HepG2 (cell line): ENCODE results near the gene TBXA2R. TPM values are rescaled to one million over a fixed set of nuclear protein-coding genes. Genes with fewer than 3 reads are reported as not detected.

Experiments used
- HOXA9 ChIP-seq: sonication (generic); formaldehyde crosslinking; IDR thresholded peaks from 2 replicates; pipeline ENCODE4 v1.8.1; 2022; ENCODE audit warnings: missing genetic modification reagents, mild to moderate bottlenecking, moderate library complexity, borderline replicate concordance
- KLF15 ChIP-seq: sonication (generic); formaldehyde crosslinking; IDR thresholded peaks from 2 replicates; pipeline ENCODE4 v1.8.1; 2023; ENCODE audit warnings: borderline replicate concordance, mild to moderate bottlenecking, inconsistent platforms, missing genetic modification reagents, mixed read lengths
- RELA ChIP-seq: sonication (generic); formaldehyde crosslinking; IDR thresholded peaks from 2 replicates; pipeline ENCODE4 v1.4.0; 2020; ENCODE audit warnings: missing genetic modification reagents
- YEATS4 ChIP-seq: sonication (generic); formaldehyde crosslinking; IDR thresholded peaks from 2 replicates; pipeline ENCODE4 v1.4.0; 2020; ENCODE audit warnings: missing genetic modification reagents, borderline replicate concordance
- ZNF335 ChIP-seq: sonication (generic); formaldehyde crosslinking; IDR thresholded peaks from 2 replicates; pipeline ENCODE4 v1.4.0; 2020; ENCODE audit warnings: missing genetic modification reagents
- ZNF367 ChIP-seq: sonication (generic); formaldehyde crosslinking; IDR thresholded peaks from 2 replicates; pipeline ENCODE4 v1.4.0; 2020; ENCODE audit warnings: missing genetic modification reagents, borderline replicate concordance
- ZNF432 ChIP-seq: sonication (generic); formaldehyde crosslinking; IDR thresholded peaks from 2 replicates; pipeline ENCODE4 v1.5.0; 2020; ENCODE audit warnings: missing genetic modification reagents, mild to moderate bottlenecking, borderline replicate concordance
- ZNF496 ChIP-seq: sonication (generic); formaldehyde crosslinking; IDR thresholded peaks from 2 replicates; pipeline ENCODE4 v1.8.1; 2023; ENCODE audit warnings: mild to moderate bottlenecking, moderate library complexity, missing genetic modification reagents; ENCODE audit not compliant: insufficient replicate concordance
- polyA plus RNA-seq, 8 experiments: library from polyadenylated mRNA; depleted of rRNA in 3 of 8; stranded (reverse) in 7 of 8; unstranded in 1 of 8; fragments of >200 nt; fragmentation: Illumina TruSeq in 4 of 8; extraction: Trizol in 4 of 8; gene quantifications; 2 replicates each; pipeline versions ENCODE4 v1.2.1 to v1.2.3, GENCODE V29; 2011 to 2016; ENCODE audit warnings: low read depth in 4 of 8, missing spikeins in 1 of 8, mixed read lengths in 1 of 8; ENCODE audit not compliant: insufficient read depth in 1 of 8
- total RNA-seq, 5 experiments: library from RNA; depleted of rRNA; stranded (reverse); fragments of >200 nt; fragmentation: Illumina TruSeq; extraction: Trizol; gene quantifications; 2 replicates each; pipeline ENCODE4 v1.2.3, GENCODE V29; 2016; ENCODE audit warnings: low read depth in 1 of 5
- TF ChIP-seq, protein P1 (sequence below): IDR thresholded peaks from 2 replicates; pipeline ENCODE4 v1.6.1; 2016; ENCODE audit warnings: low read depth
- TF ChIP-seq, protein P2 (sequence below): IDR thresholded peaks from 2 replicates; pipeline ENCODE4 v1.4.0; 2020; ENCODE audit warnings: mild to moderate bottlenecking, missing genetic modification reagents
- TF ChIP-seq, protein P3 (sequence below): sonication (generic); formaldehyde crosslinking; IDR thresholded peaks from 2 replicates; pipeline ENCODE4 v1.5.0; 2020; ENCODE audit warnings: mild to moderate bottlenecking, missing genetic modification reagents, borderline replicate concordance
- TF ChIP-seq, protein P4 (sequence below): sonication (generic); formaldehyde crosslinking; IDR thresholded peaks from 2 replicates; pipeline ENCODE4 v1.4.0; 2020; ENCODE audit warnings: missing genetic modification reagents
- TF ChIP-seq, protein P5 (sequence below): sonication (generic); formaldehyde crosslinking; IDR thresholded peaks from 2 replicates; pipeline ENCODE4 v1.9.0; 2022; ENCODE audit warnings: missing genetic modification reagents, mild to moderate bottlenecking, borderline replicate concordance

The TBXA2R gene
- total and polyA plus RNA-seq, 2 of the 13 experiments (the other 11 are each of a cell fraction or from before 2014, with no cell fraction given), result 0.09 TPM; not detected in 1

DNA sequence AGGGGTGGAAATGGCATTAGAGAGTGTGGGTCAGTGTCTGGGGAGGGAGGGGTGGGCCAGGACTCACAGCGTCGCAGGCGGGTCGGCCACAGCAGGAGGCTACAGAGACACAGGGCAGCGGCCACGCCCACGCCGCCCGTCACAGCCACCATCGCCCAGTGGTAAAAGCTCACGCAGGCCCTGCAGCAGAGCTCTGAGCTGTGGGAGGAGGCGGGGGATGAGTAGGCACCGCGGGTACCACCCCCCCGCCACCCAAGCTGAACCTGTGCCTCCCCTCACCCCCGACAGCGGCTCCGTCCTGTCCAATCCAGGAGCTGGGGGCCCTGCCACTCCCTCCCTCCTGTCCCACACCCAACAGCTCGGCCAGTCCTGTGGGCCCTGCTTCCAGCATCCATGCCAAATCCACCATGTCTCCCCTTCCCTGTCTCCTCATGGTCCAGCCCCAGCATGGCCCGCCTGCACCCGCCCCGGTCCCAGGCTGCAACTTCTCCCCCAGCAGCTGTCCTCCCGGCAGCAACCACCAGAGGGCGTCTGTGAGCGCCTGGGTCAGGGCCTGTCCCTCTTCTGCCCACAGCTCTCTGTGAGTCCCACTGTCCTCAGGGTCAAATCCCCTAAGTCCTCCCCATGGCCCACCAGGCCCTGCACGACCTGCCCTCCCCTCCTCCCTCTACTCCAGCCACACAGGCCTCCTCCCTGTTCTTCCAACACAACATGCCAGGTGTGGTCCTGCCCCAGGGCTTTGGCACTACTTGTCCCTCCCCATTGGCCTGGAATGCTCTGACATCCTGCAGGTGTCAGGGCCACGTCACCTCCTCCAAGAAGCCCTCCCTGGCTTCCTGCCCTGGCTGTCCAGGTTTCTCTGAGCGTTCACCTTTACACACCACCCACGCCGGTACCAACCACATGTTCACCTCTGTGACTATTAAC lies 61.7 kb downstream of the TBXA2R start (continued):
- TF ChIP-seq ZNF496 (CRISPR knock-in tag) (no peak), KLF15 (CRISPR knock-in tag) (no peak), ZNF367 (no peak), ZNF335 (peak; percentile 60; the same call in 1 of the 2 replicates), HOXA9 (CRISPR knock-in tag) (no peak), RELA (0 out of 2 replicates have a peak, but pooled peaks have one; percentile 28), YEATS4 (CRISPR knock-in tag) (no peak), ZNF432 (CRISPR knock-in tag) (no peak)
- TF ChIP-seq, protein P1, sequence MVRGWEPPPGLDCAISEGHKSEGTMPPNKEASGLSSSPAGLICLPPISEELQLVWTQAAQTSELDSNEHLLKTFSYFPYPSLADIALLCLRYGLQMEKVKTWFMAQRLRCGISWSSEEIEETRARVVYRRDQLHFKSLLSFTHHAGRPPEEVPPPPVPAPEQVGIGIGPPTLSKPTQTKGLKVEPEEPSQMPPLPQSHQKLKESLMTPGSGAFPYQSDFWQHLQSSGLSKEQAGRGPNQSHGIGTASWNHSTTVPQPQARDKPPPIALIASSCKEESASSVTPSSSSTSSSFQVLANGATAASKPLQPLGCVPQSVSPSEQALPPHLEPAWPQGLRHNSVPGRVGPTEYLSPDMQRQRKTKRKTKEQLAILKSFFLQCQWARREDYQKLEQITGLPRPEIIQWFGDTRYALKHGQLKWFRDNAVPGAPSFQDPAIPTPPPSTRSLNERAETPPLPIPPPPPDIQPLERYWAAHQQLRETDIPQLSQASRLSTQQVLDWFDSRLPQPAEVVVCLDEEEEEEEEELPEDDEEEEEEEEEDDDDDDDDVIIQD (CRISPR knock-in tag), result no peak
- TF ChIP-seq, protein P2, sequence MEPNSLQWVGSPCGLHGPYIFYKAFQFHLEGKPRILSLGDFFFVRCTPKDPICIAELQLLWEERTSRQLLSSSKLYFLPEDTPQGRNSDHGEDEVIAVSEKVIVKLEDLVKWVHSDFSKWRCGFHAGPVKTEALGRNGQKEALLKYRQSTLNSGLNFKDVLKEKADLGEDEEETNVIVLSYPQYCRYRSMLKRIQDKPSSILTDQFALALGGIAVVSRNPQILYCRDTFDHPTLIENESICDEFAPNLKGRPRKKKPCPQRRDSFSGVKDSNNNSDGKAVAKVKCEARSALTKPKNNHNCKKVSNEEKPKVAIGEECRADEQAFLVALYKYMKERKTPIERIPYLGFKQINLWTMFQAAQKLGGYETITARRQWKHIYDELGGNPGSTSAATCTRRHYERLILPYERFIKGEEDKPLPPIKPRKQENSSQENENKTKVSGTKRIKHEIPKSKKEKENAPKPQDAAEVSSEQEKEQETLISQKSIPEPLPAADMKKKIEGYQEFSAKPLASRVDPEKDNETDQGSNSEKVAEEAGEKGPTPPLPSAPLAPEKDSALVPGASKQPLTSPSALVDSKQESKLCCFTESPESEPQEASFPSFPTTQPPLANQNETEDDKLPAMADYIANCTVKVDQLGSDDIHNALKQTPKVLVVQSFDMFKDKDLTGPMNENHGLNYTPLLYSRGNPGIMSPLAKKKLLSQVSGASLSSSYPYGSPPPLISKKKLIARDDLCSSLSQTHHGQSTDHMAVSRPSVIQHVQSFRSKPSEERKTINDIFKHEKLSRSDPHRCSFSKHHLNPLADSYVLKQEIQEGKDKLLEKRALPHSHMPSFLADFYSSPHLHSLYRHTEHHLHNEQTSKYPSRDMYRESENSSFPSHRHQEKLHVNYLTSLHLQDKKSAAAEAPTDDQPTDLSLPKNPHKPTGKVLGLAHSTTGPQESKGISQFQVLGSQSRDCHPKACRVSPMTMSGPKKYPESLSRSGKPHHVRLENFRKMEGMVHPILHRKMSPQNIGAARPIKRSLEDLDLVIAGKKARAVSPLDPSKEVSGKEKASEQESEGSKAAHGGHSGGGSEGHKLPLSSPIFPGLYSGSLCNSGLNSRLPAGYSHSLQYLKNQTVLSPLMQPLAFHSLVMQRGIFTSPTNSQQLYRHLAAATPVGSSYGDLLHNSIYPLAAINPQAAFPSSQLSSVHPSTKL, result no peak
- TF ChIP-seq, protein P3, sequence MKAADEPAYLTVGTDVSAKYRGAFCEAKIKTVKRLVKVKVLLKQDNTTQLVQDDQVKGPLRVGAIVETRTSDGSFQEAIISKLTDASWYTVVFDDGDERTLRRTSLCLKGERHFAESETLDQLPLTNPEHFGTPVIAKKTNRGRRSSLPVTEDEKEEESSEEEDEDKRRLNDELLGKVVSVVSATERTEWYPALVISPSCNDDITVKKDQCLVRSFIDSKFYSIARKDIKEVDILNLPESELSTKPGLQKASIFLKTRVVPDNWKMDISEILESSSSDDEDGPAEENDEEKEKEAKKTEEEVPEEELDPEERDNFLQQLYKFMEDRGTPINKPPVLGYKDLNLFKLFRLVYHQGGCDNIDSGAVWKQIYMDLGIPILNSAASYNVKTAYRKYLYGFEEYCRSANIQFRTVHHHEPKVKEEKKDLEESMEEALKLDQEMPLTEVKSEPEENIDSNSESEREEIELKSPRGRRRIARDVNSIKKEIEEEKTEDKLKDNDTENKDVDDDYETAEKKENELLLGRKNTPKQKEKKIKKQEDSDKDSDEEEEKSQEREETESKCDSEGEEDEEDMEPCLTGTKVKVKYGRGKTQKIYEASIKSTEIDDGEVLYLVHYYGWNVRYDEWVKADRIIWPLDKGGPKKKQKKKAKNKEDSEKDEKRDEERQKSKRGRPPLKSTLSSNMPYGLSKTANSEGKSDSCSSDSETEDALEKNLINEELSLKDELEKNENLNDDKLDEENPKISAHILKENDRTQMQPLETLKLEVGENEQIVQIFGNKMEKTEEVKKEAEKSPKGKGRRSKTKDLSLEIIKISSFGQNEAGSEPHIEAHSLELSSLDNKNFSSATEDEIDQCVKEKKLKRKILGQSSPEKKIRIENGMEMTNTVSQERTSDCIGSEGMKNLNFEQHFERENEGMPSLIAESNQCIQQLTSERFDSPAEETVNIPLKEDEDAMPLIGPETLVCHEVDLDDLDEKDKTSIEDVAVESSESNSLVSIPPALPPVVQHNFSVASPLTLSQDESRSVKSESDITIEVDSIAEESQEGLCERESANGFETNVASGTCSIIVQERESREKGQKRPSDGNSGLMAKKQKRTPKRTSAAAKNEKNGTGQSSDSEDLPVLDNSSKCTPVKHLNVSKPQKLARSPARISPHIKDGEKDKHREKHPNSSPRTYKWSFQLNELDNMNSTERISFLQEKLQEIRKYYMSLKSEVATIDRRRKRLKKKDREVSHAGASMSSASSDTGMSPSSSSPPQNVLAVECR (CRISPR knock-in tag), result no peak
- TF ChIP-seq, protein P4, sequence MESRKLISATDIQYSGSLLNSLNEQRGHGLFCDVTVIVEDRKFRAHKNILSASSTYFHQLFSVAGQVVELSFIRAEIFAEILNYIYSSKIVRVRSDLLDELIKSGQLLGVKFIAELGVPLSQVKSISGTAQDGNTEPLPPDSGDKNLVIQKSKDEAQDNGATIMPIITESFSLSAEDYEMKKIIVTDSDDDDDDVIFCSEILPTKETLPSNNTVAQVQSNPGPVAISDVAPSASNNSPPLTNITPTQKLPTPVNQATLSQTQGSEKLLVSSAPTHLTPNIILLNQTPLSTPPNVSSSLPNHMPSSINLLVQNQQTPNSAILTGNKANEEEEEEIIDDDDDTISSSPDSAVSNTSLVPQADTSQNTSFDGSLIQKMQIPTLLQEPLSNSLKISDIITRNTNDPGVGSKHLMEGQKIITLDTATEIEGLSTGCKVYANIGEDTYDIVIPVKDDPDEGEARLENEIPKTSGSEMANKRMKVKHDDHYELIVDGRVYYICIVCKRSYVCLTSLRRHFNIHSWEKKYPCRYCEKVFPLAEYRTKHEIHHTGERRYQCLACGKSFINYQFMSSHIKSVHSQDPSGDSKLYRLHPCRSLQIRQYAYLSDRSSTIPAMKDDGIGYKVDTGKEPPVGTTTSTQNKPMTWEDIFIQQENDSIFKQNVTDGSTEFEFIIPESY (CRISPR knock-in tag), result peak; percentile 87; the same call in 1 of the 2 replicates
- TF ChIP-seq, protein P5, sequence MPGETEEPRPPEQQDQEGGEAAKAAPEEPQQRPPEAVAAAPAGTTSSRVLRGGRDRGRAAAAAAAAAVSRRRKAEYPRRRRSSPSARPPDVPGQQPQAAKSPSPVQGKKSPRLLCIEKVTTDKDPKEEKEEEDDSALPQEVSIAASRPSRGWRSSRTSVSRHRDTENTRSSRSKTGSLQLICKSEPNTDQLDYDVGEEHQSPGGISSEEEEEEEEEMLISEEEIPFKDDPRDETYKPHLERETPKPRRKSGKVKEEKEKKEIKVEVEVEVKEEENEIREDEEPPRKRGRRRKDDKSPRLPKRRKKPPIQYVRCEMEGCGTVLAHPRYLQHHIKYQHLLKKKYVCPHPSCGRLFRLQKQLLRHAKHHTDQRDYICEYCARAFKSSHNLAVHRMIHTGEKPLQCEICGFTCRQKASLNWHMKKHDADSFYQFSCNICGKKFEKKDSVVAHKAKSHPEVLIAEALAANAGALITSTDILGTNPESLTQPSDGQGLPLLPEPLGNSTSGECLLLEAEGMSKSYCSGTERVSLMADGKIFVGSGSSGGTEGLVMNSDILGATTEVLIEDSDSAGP (CRISPR knock-in tag), result peak; percentile 66; the same call in 1 of the 2 replicates
